DND-41 (cell line): ENCODE measurements around the gene BCO1.

Source experiments
- EZH2 ChIP-seq: IDR thresholded peaks from 3 replicates; pipeline ENCODE4 v1.6.1; 2012; ENCODE audit warnings: borderline replicate concordance, low read depth, mild to moderate bottlenecking, moderate library complexity, low read length, inconsistent platforms; ENCODE audit not compliant: severe bottlenecking
- TF ChIP-seq, protein P1 (sequence below): IDR thresholded peaks from 2 replicates; pipeline ENCODE4 v1.5.1; 2012; ENCODE audit warnings: borderline replicate concordance, low read length, moderate library complexity, mild to moderate bottlenecking; ENCODE audit not compliant: poor library complexity, severe bottlenecking; ENCODE audit errors: extremely low read depth

DNA sequence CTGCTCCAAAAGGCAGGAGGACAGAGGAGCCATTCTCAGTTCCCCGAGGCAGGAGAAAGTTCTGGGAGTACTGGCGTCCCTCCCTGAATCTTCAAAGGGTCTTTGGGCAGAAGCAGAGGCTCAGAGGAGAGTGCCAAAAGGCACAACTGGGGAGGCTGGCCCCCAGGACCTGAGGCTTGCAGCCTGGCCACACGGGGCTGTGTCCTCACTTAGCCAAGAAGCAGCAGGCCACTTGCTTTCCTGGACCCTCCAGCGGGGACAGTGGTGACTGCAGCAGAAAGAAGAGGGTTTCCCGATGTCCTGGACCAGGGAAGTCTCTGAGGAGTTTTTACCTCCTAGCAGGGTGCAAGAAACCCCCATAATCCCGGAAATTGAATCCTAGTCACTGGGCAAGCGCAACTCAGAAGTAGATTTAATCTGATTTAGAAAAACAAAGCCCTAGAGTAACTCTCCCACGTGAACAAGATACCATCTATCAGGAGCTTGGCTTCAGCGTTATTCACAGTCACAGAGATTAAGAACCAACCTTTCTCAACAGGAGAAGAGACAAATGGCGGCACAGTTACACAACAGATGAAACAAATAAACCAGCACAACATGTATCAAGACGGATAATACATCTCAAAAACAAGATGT, 25.5 kb upstream of the BCO1 start:
- TF ChIP-seq, protein P1, sequence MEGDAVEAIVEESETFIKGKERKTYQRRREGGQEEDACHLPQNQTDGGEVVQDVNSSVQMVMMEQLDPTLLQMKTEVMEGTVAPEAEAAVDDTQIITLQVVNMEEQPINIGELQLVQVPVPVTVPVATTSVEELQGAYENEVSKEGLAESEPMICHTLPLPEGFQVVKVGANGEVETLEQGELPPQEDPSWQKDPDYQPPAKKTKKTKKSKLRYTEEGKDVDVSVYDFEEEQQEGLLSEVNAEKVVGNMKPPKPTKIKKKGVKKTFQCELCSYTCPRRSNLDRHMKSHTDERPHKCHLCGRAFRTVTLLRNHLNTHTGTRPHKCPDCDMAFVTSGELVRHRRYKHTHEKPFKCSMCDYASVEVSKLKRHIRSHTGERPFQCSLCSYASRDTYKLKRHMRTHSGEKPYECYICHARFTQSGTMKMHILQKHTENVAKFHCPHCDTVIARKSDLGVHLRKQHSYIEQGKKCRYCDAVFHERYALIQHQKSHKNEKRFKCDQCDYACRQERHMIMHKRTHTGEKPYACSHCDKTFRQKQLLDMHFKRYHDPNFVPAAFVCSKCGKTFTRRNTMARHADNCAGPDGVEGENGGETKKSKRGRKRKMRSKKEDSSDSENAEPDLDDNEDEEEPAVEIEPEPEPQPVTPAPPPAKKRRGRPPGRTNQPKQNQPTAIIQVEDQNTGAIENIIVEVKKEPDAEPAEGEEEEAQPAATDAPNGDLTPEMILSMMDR: no peak
- TF ChIP-seq EZH2: no peak
